ENCODE results near the gene ADAM10. TPM values are rescaled to one million over a fixed set of nuclear protein-coding genes. Genes with fewer than 3 reads are reported as not detected.
A peak's percentile ranks its signal among the peaks of the same experiment; 100 is the strongest.

The ADAM10 gene
- total RNA-seq, 1 donor from 2014 or later = 243 TPM

DNA sequence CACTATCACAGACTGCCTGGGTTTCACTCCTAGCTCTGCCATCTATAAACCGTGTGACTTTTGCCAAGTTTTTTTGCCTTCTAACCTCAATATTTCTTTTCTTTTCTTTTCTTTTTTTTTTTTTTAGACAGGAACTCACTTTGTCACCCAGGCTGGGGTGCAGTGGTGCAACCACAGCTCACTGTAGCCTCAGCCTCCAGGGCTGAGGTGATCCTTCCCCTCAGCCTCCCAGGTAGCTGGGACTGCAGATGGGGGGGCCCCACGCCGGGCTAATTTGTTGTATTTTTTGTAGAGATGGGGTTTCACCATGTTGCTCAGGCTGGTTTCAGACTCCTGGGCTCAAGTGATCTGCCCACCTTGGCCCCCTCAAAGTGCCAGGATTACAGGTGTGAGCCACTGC is 3.2 kb upstream of the ADAM10 start:
- peaks cover 9% of the 10 kb centered on the region for H3K4me1 ChIP-seq (ENCODE audit: insufficient read depth, low read length)

DNA sequence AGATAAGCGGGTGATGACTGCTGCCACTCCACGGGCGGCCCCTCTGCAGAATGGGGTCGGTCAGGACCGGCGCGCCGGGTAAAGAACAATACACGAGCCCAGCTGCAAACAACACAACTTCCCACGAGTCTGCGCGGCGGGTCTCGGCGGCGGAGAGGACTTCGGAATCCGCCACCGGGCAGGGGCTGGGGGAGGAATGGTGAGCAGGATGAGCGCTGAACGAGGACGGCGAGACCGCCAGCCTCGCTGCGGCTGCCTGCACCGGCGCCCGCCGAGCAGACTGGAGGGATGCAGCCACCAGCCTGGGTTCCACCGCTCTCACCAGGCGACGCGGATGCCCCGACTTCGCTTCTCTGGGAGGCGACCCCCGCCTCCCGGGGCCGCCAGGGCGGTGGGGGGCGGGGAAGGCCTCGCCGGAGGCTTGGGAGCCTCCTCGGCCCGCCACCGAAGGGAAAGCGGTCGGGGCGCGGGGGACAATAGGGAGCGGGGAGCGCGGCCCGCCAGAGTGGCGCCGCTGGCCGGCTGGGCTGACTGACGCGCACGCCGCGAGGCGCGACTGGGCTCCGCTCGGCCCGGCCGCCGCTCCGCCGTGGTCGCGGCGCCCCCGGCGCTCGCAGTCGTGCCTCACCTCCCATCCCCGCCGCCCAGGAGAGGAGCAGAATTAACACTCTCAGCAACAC is 515 bp downstream of the ADAM10 start:
- peak overlapping the region; percentile 92 for H2AFZ ChIP-seq (ENCODE audit: low read depth, low read length)
- peak overlapping the region; percentile 87 for H3K4me3 ChIP-seq (ENCODE audit: insufficient read depth, low read depth, low read length)
- H3K27me3 ChIP-seq (ENCODE audit: insufficient read depth, low read length) = no peaks in the 10 kb centered on the region
- peak overlapping the region; percentile 91 for H3K9ac ChIP-seq (ENCODE audit: low read length)
- Mint-ChIP-seq H3K27me3 (ENCODE audit: low read depth, unreplicated experiment) (no peaks in the 10 kb centered on the region), H3K27ac (ENCODE audit: unreplicated experiment) (peak overlapping the region; percentile 69), H3K4me1 (ENCODE audit: low read depth, unreplicated experiment) (peaks cover 11% of the 10 kb centered on the region), H3K4me3 (ENCODE audit: unreplicated experiment) (peak overlapping the region; percentile 99), H3K36me3 (ENCODE audit: low read depth, unreplicated experiment) (no peaks in the 10 kb centered on the region), H3K9me3 (ENCODE audit: unreplicated experiment) (no peaks in the 10 kb centered on the region)
- DNase-seq (ENCODE audit: low read depth) = no peak
- H4K20me1 ChIP-seq (ENCODE audit: insufficient read depth, low read length) = peaks cover 36% of the 10 kb centered on the region
- peak overlapping the region; percentile 92 for H3K27ac ChIP-seq (ENCODE audit: low read depth, low read length)
- H3K9me3 ChIP-seq (ENCODE audit: insufficient read depth, low read depth, low read length) = no peaks in the 10 kb centered on the region
- FAIRE-seq = no peak
- H3K4me1 ChIP-seq (ENCODE audit: insufficient read depth, low read length) = peaks cover 19% of the 10 kb centered on the region
- H3K36me3 ChIP-seq (ENCODE audit: insufficient read depth, low read length) = no peaks in the 10 kb centered on the region
- no peak for TF ChIP-seq EZH2 (IDR thresholded peaks at IDR 0.05; ENCODE audit: insufficient read depth, low read length)
- TF ChIP-seq, protein P1, sequence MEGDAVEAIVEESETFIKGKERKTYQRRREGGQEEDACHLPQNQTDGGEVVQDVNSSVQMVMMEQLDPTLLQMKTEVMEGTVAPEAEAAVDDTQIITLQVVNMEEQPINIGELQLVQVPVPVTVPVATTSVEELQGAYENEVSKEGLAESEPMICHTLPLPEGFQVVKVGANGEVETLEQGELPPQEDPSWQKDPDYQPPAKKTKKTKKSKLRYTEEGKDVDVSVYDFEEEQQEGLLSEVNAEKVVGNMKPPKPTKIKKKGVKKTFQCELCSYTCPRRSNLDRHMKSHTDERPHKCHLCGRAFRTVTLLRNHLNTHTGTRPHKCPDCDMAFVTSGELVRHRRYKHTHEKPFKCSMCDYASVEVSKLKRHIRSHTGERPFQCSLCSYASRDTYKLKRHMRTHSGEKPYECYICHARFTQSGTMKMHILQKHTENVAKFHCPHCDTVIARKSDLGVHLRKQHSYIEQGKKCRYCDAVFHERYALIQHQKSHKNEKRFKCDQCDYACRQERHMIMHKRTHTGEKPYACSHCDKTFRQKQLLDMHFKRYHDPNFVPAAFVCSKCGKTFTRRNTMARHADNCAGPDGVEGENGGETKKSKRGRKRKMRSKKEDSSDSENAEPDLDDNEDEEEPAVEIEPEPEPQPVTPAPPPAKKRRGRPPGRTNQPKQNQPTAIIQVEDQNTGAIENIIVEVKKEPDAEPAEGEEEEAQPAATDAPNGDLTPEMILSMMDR (IDR thresholded peaks at IDR 0.05; ENCODE audit: insufficient read depth, low read depth, low read length) = no peak
- H3K79me2 ChIP-seq (ENCODE audit: insufficient read depth, low read length) = peaks cover 48% of the 10 kb centered on the region
- H3K4me2 ChIP-seq (ENCODE audit: low read length) = peak overlapping the region; percentile 97

More for the DNA sequence above, 3.2 kb upstream of the ADAM10 start:
- Histone ChIP-seq H2AFZ (ENCODE audit: low read depth, low read length) (no peak overlapping the region), H3K4me2 (ENCODE audit: low read length) (no peak overlapping the region), H3K36me3 (ENCODE audit: insufficient read depth, low read length) (no peaks in the 10 kb centered on the region), H3K79me2 (ENCODE audit: insufficient read depth, low read length) (peaks cover 11% of the 10 kb centered on the region), H3K27ac (ENCODE audit: low read depth, low read length) (no peak overlapping the region), H3K27me3 (ENCODE audit: insufficient read depth, low read length) (no peaks in the 10 kb centered on the region), H3K9me3 (ENCODE audit: insufficient read depth, low read depth, low read length) (no peaks in the 10 kb centered on the region), H3K9ac (ENCODE audit: low read length) (no peak overlapping the region), H3K4me3 (ENCODE audit: insufficient read depth, low read depth, low read length) (no peak overlapping the region), H4K20me1 (ENCODE audit: insufficient read depth, low read length) (peaks cover 10% of the 10 kb centered on the region)
- Mint-ChIP-seq H3K4me3 (ENCODE audit: unreplicated experiment) (no peak overlapping the region), H3K27me3 (ENCODE audit: low read depth, unreplicated experiment) (no peaks in the 10 kb centered on the region), H3K36me3 (ENCODE audit: low read depth, unreplicated experiment) (no peaks in the 10 kb centered on the region), H3K27ac (ENCODE audit: unreplicated experiment) (no peak overlapping the region), H3K4me1 (ENCODE audit: low read depth, unreplicated experiment) (peaks cover 3% of the 10 kb centered on the region), H3K9me3 (ENCODE audit: unreplicated experiment) (no peaks in the 10 kb centered on the region)
- FAIRE-seq (no peak), DNase-seq (ENCODE audit: low read depth) (no peak)
- TF ChIP-seq EZH2 (IDR thresholded peaks at IDR 0.05; ENCODE audit: insufficient read depth, low read length) = no peak
- TF ChIP-seq, protein P1 (IDR thresholded peaks at IDR 0.05; ENCODE audit: insufficient read depth, low read depth, low read length) = no peak
